EL (cell line): ENCODE data around the gene LRRTM2.
"Not testable (repeated sequence)": the region's sequence is repeated elsewhere in the genome, so short reads cannot be mapped to it uniquely, and the experiment has no call there.

ENCODE experiments used
- DNase-seq: peaks from one replicate; pipeline ENCODE4 v3.0.0-alpha.2; 2016

The LRRTM2 gene

GRCh38 chr5:138834853-138835252 lies 40.3 kb downstream of the LRRTM2 start:
- DNase-seq: not testable (repeated sequence)

GRCh38 chr5:138833726-138834480 lies 41.2 kb downstream of the LRRTM2 start:
- no peak for DNase-seq

- DNase-seq: no peak
Observed at GRCh38 chr5:138833080-138833479, 42.1 kb downstream of the LRRTM2 start.

GRCh38 chr5:138832218-138832617 lies 42.9 kb downstream of the LRRTM2 start:
- DNase-seq: no peak

GRCh38 chr5:138831703-138832102 lies 43.4 kb downstream of the LRRTM2 start:
- DNase-seq: no peak

- DNase-seq: no peak
Observed at GRCh38 chr5:138829341-138829740, 45.8 kb downstream of the LRRTM2 start.

- DNase-seq: no peak
Observed at GRCh38 chr5:138828556-138828955, 46.6 kb downstream of the LRRTM2 start.

- DNase-seq: peak; percentile 18
Observed at GRCh38 chr5:138824924-138825863, 49.9 kb downstream of the LRRTM2 start.

GRCh38 chr5:138824516-138824915 lies 50.6 kb downstream of the LRRTM2 start:
- no peak for DNase-seq

GRCh38 chr5:138820695-138821094 lies 54.4 kb downstream of the LRRTM2 start:
- DNase-seq: no peak

- no peak for DNase-seq
Observed at GRCh38 chr5:138819081-138819480, 56.1 kb downstream of the LRRTM2 start.
